Stimulated activated CD8-positive, alpha-beta memory T cell treated with anti-CD3 and anti-CD28 coated beads, Interleukin-15, amount 100 ng/mL, for 24 hours (primary cell): ENCODE measurements around the gene NCAPG2.
"Not testable (repeated sequence)": the region's sequence is repeated elsewhere in the genome, so short reads cannot be mapped to it uniquely, and the experiment has no call there.

Source experiments
- DNase-seq: peaks from one replicate; pipeline ENCODE4 v3.0.0-alpha.2; 2020; ENCODE audit warnings: low read depth

NCAPG2 gene

DNA sequence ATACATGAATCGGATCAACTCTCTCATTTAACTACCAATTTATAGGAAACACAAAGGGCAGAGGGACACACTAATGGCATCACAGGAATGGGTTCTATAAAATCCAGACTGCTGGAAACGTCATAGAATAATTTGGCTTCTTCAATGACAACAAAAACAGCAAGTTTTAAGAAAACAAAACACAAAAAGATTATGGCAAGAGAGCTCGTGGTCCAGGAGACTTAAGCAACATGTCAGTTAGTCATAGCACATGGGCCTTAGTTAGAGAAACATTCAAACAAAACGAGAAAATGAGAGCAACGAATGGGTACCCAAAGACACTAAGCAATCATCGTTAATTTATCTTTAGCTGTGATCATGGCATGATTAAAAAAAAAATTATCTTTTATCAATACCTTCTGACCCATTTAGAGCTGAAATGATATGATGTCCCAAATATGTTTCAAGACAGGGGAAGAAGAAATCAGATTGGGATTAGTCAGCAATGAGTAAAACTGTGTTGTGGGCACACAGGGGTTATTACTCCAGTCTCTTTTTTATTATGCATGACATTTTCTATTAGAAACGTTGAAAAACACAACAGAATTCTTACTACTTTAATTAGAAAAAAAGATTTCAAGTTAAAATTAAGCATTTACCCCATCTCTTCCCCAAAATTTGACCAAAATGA is 28.3 kb downstream of the NCAPG2 start:
- no peak for DNase-seq

DNA sequence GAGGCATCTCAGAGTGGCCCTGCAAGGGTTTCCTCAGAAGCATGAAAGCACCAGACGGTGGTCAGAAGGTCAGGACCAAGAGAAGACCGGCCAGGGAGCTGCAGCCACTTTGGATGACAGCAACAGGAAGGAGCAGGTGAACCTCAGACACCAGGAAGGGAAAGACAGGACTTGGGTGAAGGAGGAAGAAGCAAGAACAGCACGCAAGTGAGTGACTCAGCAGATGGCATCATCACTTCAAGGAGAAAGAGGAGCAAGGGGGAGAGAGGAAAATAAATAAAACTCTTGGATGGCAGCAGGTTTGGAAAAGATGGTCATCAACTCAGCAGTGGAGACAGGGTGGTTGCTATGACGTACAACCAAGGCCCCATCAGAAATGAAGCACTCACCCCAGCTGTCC is 31.6 kb downstream of the NCAPG2 start:
- DNase-seq: no peak

DNA sequence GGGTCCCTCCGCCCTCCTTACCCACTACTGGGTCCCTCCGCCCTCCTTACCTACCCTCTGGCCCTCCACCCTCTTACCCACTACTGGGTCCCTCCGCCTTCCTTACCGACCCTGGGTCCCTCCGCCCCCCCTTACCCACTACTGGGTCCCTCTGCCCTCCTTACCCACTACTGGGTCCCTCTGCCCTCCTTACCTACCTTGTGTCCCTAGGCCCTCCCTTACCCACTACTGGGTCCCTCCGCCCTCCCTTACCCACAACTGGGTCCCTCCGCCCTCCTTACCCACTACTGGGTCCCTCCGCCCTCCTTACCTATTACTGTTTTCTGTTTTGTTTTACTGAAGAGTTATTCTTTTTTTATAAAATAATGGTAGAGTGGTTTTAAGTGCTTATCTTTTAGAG is 36.5 kb downstream of the NCAPG2 start:
- DNase-seq: not testable (repeated sequence)

DNA sequence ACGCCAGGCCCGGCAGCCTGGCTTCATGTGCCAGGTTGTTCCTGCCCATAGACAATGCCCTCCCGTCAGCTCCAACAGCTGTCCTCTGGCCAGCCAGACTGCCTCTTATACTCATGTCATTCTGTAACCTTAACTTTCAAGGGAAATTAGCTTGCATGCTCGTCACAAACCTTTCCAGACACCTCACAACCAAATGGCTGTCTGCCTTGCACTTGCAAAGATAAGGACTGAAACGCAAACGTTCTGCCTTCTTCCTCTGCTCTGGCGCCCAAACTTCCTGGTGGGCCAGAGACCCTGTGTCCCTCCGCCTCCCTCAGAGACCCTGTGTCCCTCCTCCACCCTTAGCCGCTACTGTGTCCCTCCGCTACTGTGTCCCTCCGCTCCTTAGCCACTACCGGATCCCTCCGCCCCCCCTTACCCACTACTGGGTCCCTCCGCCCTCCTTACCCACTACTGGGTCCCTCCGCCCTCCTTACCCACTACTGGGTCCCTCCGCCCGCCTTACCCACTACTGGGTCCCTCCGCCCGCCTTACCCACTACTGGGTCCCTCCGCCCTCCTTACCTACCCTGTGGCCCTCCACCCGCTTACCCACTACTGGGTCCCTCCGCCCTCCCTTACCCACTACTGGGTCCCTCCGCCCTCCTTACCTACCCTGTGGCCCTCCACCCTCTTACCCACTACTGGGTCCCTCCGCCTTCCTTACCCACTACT is 37.5 kb downstream of the NCAPG2 start:
- not testable (repeated sequence) for DNase-seq

DNA sequence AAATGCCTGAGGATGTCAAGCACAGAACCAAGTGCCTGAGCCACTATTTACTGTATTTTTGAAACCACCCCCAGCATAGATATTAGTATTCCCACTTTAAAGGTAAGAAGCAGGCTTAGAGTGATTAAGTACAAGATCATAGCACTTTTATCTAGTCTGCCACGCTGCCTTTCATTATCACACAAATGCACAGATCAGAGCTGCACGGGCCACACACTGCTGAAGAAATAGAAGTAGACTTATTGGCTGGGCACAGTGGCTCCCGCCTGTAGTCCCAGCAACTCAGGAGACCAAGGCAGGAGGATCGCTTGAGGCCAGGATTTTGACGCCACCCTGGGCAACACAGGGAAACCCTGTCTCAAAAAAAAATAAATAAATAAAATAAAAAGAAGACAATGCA is 38.2 kb downstream of the NCAPG2 start:
- DNase-seq: no peak

DNA sequence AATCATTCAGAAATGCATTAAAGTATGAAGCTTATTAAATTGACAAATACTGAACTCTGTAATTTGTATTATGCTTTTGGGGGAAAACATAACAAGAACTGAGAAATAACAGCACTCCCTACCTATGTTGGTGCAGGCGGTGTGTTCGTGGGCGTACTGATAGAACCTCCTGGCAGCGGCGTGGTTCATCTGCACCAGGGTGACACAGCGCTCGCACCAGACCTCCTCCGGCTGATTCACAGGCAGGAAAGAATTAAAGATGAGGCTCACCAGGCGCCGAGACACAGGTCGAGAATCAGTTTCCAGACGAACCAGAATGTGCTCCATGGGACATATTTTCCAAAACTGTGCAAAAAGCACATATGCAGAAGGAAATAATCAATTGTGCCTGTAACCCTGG is 40.2 kb downstream of the NCAPG2 start:
- no peak for DNase-seq

DNA sequence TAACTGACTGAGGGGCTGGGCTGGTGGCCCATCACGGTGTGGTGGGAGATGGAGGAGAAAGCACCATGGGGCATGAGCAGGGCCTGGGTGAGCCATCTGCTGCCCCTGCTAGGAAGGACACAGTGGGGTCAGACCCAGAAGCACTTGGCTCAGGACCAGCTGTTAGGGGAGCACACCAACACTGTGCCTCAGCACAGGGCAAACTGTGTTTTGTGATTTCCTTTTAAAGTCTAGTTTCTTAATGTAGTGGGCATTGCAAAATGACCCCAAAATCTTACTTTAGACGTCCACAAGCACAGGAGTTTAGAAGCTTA is 41.2 kb downstream of the NCAPG2 start:
- DNase-seq: no peak

DNA sequence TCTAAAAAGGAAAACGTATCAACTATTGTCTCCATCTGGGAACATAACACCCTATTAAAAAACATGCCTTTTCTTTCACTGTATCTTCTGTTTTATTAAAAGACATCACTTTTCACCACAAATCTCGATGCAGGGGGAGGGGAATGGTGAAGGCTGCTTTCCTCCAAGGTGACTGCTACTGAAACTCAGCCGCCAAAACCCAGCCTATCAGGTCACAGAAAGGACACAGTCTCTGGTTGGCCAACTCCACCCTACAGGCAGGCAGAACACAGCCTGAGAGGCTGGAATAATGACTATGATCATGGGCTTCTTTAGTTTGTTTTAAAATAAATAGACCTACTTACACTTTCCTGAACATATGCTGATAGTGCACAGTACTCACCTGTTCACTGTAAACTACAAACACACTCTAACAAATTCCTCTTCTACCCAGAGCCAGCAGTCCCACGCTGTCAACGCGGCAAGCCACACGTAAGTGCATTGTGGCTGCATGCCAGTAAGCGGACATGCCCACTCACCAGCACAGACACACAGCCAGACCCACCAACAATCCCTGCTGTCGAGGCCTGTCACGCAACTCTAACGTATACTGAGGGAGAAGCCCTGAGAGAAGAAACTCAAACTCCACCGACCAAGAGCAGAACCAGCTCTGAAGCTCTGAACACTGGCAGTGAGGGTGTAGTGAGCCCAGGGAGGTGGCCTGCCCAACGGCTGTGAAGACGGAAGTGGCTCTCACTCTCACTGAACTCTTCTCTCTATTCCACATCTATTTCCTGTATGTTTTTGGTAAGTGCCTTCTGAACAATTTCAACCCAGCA is 41.8 kb downstream of the NCAPG2 start:
- no peak for DNase-seq

DNA sequence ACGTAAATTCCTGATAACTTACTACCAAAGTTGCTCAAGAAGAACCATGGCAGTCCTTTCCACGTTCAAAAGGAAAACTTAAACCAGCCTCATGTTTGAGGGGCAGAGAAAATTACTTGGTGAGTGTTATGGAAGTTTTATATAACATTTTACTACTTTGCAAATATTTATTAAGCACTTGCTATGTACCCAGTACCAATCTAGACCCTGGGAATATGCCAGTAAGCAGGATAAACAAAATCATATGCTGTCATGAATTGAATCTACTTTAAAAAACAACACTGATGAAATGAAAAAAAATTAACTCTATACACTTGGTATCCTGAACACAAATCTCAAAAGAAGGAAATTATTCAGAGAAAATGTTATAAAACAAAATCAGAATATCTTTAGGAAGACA is 46.1 kb downstream of the NCAPG2 start:
- DNase-seq: no peak

DNA sequence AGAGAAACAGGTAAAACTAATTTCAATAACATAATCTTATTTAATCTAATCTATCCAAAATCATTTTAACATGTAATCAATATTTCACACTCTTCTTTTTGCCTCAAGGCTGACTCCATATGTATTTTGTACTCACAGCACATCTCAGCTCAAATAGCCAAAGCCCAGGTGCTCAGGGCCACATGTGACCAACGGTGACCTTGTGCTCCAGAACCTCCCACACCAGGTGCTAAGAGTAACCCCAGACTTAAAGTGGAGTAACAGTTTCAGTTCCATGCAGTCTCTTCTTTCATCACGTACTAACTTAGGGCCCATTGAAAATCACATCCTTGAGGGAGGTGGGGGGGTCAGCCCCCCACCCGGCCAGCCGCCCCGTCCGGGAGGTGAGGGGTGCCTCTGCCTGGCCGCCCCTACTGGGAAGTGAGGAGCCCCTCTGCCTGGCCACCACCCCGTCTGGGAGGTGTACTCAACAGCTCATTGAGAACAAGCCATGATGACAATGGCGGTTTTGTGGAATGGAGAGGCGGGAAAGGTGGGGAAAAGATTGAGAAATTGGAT is 47.3 kb downstream of the NCAPG2 start:
- DNase-seq: no peak

DNA sequence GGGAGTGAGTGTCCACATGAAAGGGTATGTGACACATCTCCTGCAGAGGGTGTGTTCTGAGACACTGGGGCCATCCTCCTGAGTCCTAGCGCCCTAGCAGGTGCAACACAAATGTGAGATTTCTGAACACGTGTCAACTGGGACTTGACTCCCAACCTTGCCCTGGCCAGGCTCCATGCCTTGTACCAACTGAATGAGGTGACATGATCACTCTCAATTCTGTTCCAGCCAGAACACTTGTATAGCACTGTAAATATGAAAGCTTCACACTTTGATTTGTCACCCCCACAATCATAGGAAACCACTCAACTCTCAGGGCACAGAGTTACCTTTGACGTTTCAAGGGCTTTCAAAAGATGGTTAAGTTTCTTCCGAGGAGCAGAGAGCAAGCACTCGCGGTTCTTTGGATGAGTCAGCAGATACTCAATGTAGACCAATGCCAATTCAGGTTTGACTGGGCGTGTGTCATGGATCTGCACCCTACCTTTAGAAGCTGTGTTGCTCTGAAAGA is 48.6 kb downstream of the NCAPG2 start:
- DNase-seq: no peak

DNA sequence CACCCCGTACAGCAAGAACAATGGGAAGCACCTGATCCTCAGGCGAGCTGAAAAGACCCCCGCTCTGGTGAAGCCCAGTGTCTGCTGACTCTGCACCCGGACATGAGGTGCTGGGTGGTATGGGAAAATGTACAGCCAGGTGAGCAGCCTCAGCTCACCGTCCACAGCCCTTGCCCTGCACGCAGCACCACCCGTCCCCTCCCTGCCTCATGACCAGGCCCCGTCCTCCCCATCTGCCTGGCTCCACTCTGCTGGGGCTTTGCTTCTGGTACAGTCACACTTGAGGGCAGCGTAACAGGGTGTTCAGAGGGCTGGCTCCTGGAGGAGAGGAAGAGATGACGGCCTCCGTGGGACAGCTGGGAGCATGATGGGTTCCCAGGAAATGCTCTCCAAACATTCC is 49.1 kb downstream of the NCAPG2 start:
- no peak for DNase-seq

DNA sequence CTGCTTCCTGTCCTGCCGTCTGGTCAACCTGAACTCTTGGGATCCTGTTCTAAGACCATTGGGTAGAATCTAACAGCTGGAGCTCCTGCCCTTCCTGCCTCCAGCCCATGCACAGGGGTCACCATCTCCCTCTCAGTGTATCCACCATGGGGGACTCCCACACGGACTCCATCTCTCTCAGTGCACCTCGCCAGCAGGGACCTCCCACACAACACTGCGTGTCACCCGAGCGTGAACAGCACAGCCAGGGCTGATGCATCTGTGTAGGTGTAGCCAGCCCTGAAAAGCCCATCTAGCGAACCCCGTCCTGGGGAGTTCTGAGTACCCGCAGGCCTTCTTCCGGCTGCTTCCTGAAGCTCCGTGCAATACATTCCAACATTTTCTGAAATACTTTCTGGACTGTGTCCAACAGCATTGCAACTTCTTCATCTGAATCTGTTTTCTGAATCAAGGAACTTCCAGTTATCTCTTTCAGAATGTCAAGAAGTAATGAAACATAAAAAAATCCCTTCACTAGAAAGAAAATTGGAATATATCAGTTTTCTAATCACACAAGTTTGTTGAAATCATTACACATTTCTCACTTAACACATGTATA is 52.5 kb downstream of the NCAPG2 start:
- no peak for DNase-seq

DNA sequence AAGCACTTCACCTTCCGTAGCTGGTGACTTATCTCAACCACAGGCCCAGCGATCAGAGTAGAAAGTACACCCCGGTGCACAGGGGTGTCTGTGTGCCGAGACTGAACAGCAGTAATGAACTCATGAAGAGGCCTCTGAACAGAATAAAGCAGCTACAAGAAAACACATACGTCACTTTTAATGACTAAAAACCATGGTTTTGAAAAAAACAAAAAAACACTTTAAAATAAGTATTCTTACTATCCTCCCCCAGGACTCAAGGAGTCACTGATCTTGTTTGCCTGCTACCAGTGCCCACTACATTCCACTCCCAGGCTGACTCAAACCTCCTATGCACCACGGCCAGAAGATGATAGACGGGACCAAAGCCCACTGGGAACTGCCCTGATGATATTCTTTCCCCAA is 53.8 kb downstream of the NCAPG2 start:
- DNase-seq: no peak

DNA sequence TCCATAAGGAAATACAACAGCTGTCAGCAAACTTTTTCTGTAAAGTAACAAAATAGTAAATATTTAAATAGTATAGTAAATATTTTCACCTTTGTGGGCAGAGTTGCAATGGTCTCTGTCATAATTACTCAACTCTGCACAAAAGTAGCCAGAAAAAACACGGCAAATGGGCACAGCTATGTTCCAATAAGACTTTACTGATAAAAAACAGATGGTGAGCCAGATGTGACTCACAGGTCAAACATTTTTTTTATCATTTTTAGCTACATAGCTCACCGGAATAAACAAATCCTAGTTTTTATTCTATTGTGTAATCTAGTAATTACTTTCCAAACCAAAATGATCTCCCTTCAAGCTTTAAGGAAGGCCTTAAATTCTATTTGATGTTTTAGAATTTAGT is 55.3 kb downstream of the NCAPG2 start:
- DNase-seq: no peak

DNA sequence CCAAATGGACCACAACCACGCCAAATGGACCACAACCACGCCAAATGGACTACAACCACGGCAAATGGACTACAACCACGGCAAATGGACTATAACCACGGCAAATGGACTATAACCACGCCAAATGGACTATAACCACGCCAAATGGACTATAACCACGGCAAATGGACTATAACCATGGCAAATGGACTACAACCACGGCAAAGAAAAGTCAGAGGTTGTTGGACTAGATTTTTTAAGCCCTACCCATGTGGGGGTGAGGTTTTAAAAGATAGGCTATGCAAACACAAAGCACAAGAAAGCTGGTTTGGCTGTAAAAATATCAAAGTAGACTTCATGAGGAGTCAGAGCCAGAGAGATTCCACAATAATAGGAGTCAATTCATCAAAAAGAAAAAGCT is 55.8 kb downstream of the NCAPG2 start:
- DNase-seq: no peak

DNA sequence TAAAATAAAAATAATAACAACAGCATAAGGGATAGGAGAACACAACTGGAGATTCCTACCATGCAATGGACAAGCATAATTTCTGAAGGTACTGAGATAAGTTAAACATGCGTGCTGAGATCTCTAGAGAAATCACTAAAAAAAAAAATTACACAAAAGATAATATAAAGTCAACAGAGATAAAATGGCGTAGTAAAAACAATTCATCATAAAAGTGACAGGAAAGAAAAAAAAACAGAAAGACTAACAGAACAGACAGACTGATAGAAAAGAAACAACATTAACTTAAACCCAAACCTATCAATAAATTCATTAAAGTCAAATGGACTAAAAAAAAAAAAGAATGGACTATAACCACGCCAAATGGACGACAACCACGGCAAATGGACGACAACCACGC is 56.4 kb downstream of the NCAPG2 start:
- no peak for DNase-seq

DNA sequence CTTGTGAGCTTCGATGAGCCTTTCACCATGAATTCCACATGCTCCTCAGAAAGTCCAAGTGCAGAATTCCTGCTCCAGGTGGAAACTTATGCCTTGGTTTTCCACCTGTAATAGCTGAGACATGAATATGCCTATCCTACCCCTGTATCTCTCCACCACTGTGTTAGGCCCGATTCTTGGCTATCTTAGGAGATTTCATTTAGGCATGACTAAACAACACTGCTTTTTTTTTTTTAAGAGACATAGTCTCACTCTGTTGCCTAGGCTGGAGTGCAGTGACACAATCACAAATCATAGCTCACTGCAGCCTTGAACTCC is 57.2 kb downstream of the NCAPG2 start:
- no peak for DNase-seq

DNA sequence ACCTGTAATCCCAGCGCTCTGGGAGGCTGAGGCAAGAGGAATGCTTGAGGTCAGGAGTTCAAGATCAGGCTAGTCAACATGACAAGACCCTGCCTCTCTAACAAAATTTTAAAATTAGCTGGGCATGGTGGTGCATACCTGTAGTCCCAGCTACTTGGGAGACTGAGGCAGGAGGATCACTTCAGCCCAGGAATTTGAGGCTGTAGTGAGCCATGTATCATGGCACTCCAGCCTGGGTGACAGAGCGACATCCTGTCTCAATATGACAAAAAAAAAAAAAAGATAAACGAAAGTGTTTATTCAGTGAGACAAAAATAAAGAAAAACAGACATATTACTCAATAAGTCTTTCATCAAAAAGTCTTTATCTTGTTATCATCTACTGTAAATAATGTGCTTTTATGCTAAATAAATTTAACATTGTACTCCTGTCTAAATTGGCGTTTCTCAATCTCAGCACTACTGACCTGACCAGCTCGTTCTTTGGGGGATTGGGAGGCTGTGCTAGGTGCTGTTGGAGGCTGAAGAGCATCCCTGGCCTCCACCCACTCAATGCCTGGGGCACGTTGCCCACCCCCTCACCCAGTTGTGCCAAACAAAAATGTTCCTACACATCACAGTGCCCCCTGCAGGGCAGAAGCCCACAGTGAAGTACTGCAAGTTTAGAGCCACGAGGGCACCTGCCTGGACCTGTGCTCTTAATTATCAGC is 57.7 kb downstream of the NCAPG2 start:
- DNase-seq: no peak

DNA sequence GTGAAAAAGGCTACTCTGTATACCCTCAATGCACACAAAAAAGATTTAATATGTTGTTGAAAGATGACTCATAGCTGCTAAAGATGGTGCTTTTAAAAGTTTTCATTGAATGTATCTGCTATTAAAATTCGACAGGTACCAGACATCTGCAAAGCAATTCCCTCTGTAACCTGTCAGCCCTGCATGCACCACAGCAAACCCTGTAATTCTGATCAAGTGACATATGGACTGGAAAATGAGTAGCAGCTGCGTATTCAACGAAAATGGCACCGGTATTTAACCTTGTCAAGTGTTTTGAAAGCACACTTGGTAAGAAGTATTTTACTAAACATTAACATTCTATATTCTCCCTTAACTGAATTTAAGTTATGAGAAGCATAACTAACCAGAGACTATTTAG is 58.8 kb downstream of the NCAPG2 start:
- DNase-seq: no peak

DNA sequence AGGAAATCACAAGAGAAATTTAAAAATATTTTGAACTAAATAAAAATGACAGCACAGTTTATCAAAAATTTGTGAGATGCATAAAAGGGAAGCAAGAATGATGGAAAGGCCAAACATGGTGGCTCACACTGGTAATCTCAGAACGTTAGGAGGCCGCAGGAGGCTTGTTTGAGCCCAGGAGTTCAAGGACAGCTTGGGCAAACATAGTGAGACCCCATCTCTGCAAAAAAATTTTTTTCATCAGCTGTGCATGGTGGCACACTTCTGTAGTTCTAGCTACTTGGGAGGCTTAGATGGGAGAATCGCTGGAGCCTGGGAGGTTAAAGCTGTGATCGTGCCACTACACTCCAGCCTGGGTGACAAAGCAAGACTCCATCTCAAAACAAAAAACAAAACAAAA is 62.5 kb downstream of the NCAPG2 start:
- no peak for DNase-seq

DNA sequence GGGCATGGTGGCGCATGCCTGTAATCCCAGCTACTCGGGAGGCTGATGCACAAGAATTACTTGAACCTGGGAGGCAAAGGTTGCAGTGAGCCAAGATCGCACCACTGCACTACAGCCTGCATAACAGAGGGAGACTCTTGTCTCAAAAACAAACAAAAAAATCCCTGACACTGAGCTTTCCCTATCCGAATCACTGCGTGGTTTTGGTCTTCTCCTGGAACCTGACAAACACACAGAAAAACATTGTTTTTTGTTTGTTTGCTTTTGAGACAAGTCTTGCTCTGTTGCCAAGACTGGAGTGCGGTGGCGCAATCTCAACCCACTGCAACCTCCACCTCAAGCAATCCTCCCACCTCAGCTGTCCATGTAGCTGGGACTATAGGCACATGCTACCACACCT is 66.6 kb downstream of the NCAPG2 start:
- no peak for DNase-seq
